Measurements from ENCODE around the gene TIAM2. TPM values are rescaled to one million over a fixed set of nuclear protein-coding genes. Genes with fewer than 3 reads are reported as not detected.
A peak's percentile ranks its signal among the peaks of the same experiment; 100 is the strongest.

TIAM2 gene
- total RNA-seq, 1 experiment from 2014 or later = 3.9 TPM

- in situ Hi-C loops (cut with HindIII; ENCODE audit: low pct_unique_long_range_greater_than_20kb, low sequenced_read_pairs) = no loop called here
- DNase-seq (ENCODE audit: low read depth, low spot score) = peak; percentile 97
These were observed 193.0 kb downstream of the TIAM2 start for GRCh38 chr6:155187994-155188706.

GRCh38 chr6:155188707-155189496 lies 193.8 kb downstream of the TIAM2 start:
- in situ Hi-C loops (cut with HindIII; ENCODE audit: low pct_unique_long_range_greater_than_20kb, low sequenced_read_pairs) = no loop called here
- peak; percentile 96 for DNase-seq (ENCODE audit: low read depth, low spot score)

GRCh38 chr6:155190677-155191076 lies 195.6 kb downstream of the TIAM2 start:
- no peak for DNase-seq (ENCODE audit: low read depth, low spot score)
- in situ Hi-C loops (cut with HindIII; ENCODE audit: low pct_unique_long_range_greater_than_20kb, low sequenced_read_pairs) = no loop called here

GRCh38 chr6:155193526-155193925 lies 198.4 kb downstream of the TIAM2 start:
- in situ Hi-C loops (cut with HindIII; ENCODE audit: low pct_unique_long_range_greater_than_20kb, low sequenced_read_pairs) = no loop called here
- no peak for DNase-seq (ENCODE audit: low read depth, low spot score)

GRCh38 chr6:155194399-155194798 lies 199.3 kb downstream of the TIAM2 start:
- in situ Hi-C loops (cut with HindIII; ENCODE audit: low pct_unique_long_range_greater_than_20kb, low sequenced_read_pairs) = no loop called here
- no peak for DNase-seq (ENCODE audit: low read depth, low spot score)

- in situ Hi-C loops (cut with HindIII; ENCODE audit: low pct_unique_long_range_greater_than_20kb, low sequenced_read_pairs) = no loop called here
- DNase-seq (ENCODE audit: low read depth, low spot score) = no peak
These were observed 200.8 kb downstream of the TIAM2 start for GRCh38 chr6:155195903-155196302.

- in situ Hi-C loops (cut with HindIII; ENCODE audit: low pct_unique_long_range_greater_than_20kb, low sequenced_read_pairs) = no loop called here
- no peak for DNase-seq (ENCODE audit: low read depth, low spot score)
These were observed 201.8 kb downstream of the TIAM2 start for GRCh38 chr6:155196911-155197310.

GRCh38 chr6:155197932-155198331 lies 202.8 kb downstream of the TIAM2 start:
- in situ Hi-C loops (cut with HindIII; ENCODE audit: low pct_unique_long_range_greater_than_20kb, low sequenced_read_pairs) = no loop called here
- no peak for DNase-seq (ENCODE audit: low read depth, low spot score)

GRCh38 chr6:155200012-155200411 lies 204.9 kb downstream of the TIAM2 start:
- in situ Hi-C loops (cut with HindIII; ENCODE audit: low pct_unique_long_range_greater_than_20kb, low sequenced_read_pairs) = no loop called here
- DNase-seq (ENCODE audit: low read depth, low spot score) = no peak

- in situ Hi-C loops (cut with HindIII; ENCODE audit: low pct_unique_long_range_greater_than_20kb, low sequenced_read_pairs) = no loop called here
- no peak for DNase-seq (ENCODE audit: low read depth, low spot score)
These were observed 206.5 kb downstream of the TIAM2 start for GRCh38 chr6:155201461-155202226.

- in situ Hi-C loops (cut with HindIII; ENCODE audit: low pct_unique_long_range_greater_than_20kb, low sequenced_read_pairs) = no loop called here
- DNase-seq (ENCODE audit: low read depth, low spot score) = no peak
These were observed 212.1 kb downstream of the TIAM2 start for GRCh38 chr6:155207223-155207622.

- in situ Hi-C loops (cut with HindIII; ENCODE audit: low pct_unique_long_range_greater_than_20kb, low sequenced_read_pairs) = no loop called here
- no peak for DNase-seq (ENCODE audit: low read depth, low spot score)
These were observed 217.0 kb downstream of the TIAM2 start for GRCh38 chr6:155212106-155212505.

- in situ Hi-C loops (cut with HindIII; ENCODE audit: low pct_unique_long_range_greater_than_20kb, low sequenced_read_pairs) = no loop called here
- DNase-seq (ENCODE audit: low read depth, low spot score) = no peak
These were observed 217.7 kb downstream of the TIAM2 start for GRCh38 chr6:155212616-155213380.

- DNase-seq (ENCODE audit: low read depth, low spot score) = no peak
- in situ Hi-C loops (cut with HindIII; ENCODE audit: low pct_unique_long_range_greater_than_20kb, low sequenced_read_pairs) = no loop called here
These were observed 218.7 kb downstream of the TIAM2 start for GRCh38 chr6:155213611-155214372.

GRCh38 chr6:155215906-155216305 lies 220.8 kb downstream of the TIAM2 start:
- no peak for DNase-seq (ENCODE audit: low read depth, low spot score)
- in situ Hi-C loops (cut with HindIII; ENCODE audit: low pct_unique_long_range_greater_than_20kb, low sequenced_read_pairs) = no loop called here

- in situ Hi-C loops (cut with HindIII; ENCODE audit: low pct_unique_long_range_greater_than_20kb, low sequenced_read_pairs) = no loop called here
- no peak for DNase-seq (ENCODE audit: low read depth, low spot score)
These were observed 221.4 kb downstream of the TIAM2 start for GRCh38 chr6:155216312-155217046.

Measured in SK-MEL-5 (cell line).